Epithelial cell of prostate (primary cell): ENCODE results near the gene GPS2.
A peak's percentile ranks its signal among the peaks of the same experiment; 100 is the strongest.

Experiments
- DNase-seq: peaks from one replicate; pipeline ENCODE4 v3.0.0-alpha.2; 2011; ENCODE audit warnings: low read depth, low spot score
- H3K27ac ChIP-seq: fragments of 450-650 bp; 2 replicates; pipeline ENCODE4 v1.5.1; 2017; ENCODE audit warnings: mild to moderate bottlenecking

Gene GPS2

GRCh38 chr17:7314719-7315569 is at the start of gene GPS2:
Gene GPS2 (minus strand): TSS chr17:7315360. CDS start chr17:7315052, 308 bp downstream.
- DNase-seq = no peak
- H3K27ac ChIP-seq = peak within 1 kb of the TSS; percentile 92

GRCh38 chr17:7363311-7363710 is 48.2 kb upstream of the GPS2 start:
- DNase-seq = no peak
- H3K27ac ChIP-seq = peak overlapping the region; percentile 31

- DNase-seq = no peak
- H3K27ac ChIP-seq = peak overlapping the region; percentile 27
Measured at GRCh38 chr17:7361906-7362305, 46.7 kb upstream of the GPS2 start.

GRCh38 chr17:7357381-7357780 is 42.2 kb upstream of the GPS2 start:
- H3K27ac ChIP-seq = no peak overlapping the region
- no peak for DNase-seq

- no peak for DNase-seq
- H3K27ac ChIP-seq = no peak overlapping the region
Measured at GRCh38 chr17:7356756-7357155, 41.6 kb upstream of the GPS2 start.

GRCh38 chr17:7356072-7356549 is 41.0 kb upstream of the GPS2 start:
- DNase-seq = peak; percentile 61
- H3K27ac ChIP-seq = peak overlapping the region; percentile 100

- peak overlapping the region; percentile 100 for H3K27ac ChIP-seq
- DNase-seq = no peak
Measured at GRCh38 chr17:7355573-7355972, 40.4 kb upstream of the GPS2 start.

GRCh38 chr17:7355053-7355452 is 39.9 kb upstream of the GPS2 start, which contains the start of gene TMEM95:
Gene TMEM95 (plus strand): TSS chr17:7355156. CDS start chr17:7355205, 49 bp downstream.
- no peak for DNase-seq
- H3K27ac ChIP-seq = peak within 1 kb of the TSS; percentile 100

- peak; percentile 100 for DNase-seq
- H3K27ac ChIP-seq = peak overlapping the region; percentile 100
Measured at GRCh38 chr17:7354262-7354843, 39.2 kb upstream of the GPS2 start.

- H3K27ac ChIP-seq = peak overlapping the region; percentile 100
- DNase-seq = no peak
Measured at GRCh38 chr17:7352910-7353635, 37.9 kb upstream of the GPS2 start.

- no peak for DNase-seq
Measured at GRCh38 chr17:7352503-7352889, 37.3 kb upstream of the GPS2 start.

GRCh38 chr17:7351665-7352502 is 36.7 kb upstream of the GPS2 start, which contains the start of gene KCTD11:
Gene KCTD11 (plus strand): TSS chr17:7352162.
- H3K27ac ChIP-seq = peak within 1 kb of the TSS; percentile 100
- peak; percentile 97 for DNase-seq

More at GRCh38 chr17:7352503-7352889, 37.3 kb upstream of the GPS2 start:
- peak overlapping the region; percentile 100 for H3K27ac ChIP-seq

GRCh38 chr17:7348478-7349242 is 33.5 kb upstream of the GPS2 start:
- H3K27ac ChIP-seq = no peak overlapping the region

GRCh38 chr17:7347630-7348477 is 32.7 kb upstream of the GPS2 start:
- no peak for DNase-seq
- no peak overlapping the region for H3K27ac ChIP-seq

More at GRCh38 chr17:7348478-7349242, 33.5 kb upstream of the GPS2 start:
- DNase-seq = no peak

- no peak for DNase-seq
- H3K27ac ChIP-seq = no peak overlapping the region
Measured at GRCh38 chr17:7346761-7347614, 31.8 kb upstream of the GPS2 start.

GRCh38 chr17:7343250-7343649 is 28.1 kb upstream of the GPS2 start:
- no peak for DNase-seq
- no peak overlapping the region for H3K27ac ChIP-seq

GRCh38 chr17:7341842-7342241 is 26.7 kb upstream of the GPS2 start:
- H3K27ac ChIP-seq = no peak overlapping the region
- no peak for DNase-seq
